Uterus (tissue), 2 donors: ENCODE results near the gene CD47.

ENCODE experiments used
- CTCF ChIP-seq, 4 experiments: fragments of 200-600 bp in 2 of 4; fragments of 450-650 bp in 2 of 4; sonication (generic) in 2 of 4; IDR thresholded peaks; one replicate each; pipeline ENCODE4 v1.5.1; 2016 to 2019; ENCODE audit warnings: antibody characterized with exemption in 4 of 4, mild to moderate bottlenecking in 2 of 4, moderate library complexity in 1 of 4
- POLR2A ChIP-seq, 2 donors: fragments of 450-650 bp; IDR thresholded peaks; one replicate each; pipeline ENCODE4 v1.6.1; 2016; ENCODE audit warnings: antibody characterized with exemption in 2 of 2, mild to moderate bottlenecking in 1 of 2, moderate library complexity in 1 of 2

GRCh38 chr3:108127301-108127988 lies 36.6 kb upstream of the CD47 start:
- TF ChIP-seq CTCF (IDR thresholded peaks at IDR 0.05) (no peak), POLR2A (IDR thresholded peaks at IDR 0.05) (no peak)
